ENCODE data around the gene SEL1L3. TPM values are rescaled to one million over a fixed set of nuclear protein-coding genes. Genes with fewer than 3 reads are reported as not detected.

Gene SEL1L3
- total RNA-seq, 1 donor from 2014 or later: 123 TPM

GRCh38 chr4:25844961-25845712, 17.7 kb downstream of the SEL1L3 start:
- no peak for DNase-seq (ENCODE audit: low read depth)
- TF ChIP-seq, protein P1, sequence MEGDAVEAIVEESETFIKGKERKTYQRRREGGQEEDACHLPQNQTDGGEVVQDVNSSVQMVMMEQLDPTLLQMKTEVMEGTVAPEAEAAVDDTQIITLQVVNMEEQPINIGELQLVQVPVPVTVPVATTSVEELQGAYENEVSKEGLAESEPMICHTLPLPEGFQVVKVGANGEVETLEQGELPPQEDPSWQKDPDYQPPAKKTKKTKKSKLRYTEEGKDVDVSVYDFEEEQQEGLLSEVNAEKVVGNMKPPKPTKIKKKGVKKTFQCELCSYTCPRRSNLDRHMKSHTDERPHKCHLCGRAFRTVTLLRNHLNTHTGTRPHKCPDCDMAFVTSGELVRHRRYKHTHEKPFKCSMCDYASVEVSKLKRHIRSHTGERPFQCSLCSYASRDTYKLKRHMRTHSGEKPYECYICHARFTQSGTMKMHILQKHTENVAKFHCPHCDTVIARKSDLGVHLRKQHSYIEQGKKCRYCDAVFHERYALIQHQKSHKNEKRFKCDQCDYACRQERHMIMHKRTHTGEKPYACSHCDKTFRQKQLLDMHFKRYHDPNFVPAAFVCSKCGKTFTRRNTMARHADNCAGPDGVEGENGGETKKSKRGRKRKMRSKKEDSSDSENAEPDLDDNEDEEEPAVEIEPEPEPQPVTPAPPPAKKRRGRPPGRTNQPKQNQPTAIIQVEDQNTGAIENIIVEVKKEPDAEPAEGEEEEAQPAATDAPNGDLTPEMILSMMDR (IDR thresholded peaks at IDR 0.05; ENCODE audit: insufficient read depth, low read length, poor library complexity, severe bottlenecking): no peak
- no peaks in the 10 kb centered on the region for H3K36me3 ChIP-seq (ENCODE audit: control insufficient read depth, insufficient read depth, low read length)
- H3K4me3 ChIP-seq (ENCODE audit: low read depth, low read length): no peak overlapping the region
- no peaks in the 10 kb centered on the region for H3K27me3 ChIP-seq (ENCODE audit: control insufficient read depth, insufficient read depth, low read length)

DNA sequence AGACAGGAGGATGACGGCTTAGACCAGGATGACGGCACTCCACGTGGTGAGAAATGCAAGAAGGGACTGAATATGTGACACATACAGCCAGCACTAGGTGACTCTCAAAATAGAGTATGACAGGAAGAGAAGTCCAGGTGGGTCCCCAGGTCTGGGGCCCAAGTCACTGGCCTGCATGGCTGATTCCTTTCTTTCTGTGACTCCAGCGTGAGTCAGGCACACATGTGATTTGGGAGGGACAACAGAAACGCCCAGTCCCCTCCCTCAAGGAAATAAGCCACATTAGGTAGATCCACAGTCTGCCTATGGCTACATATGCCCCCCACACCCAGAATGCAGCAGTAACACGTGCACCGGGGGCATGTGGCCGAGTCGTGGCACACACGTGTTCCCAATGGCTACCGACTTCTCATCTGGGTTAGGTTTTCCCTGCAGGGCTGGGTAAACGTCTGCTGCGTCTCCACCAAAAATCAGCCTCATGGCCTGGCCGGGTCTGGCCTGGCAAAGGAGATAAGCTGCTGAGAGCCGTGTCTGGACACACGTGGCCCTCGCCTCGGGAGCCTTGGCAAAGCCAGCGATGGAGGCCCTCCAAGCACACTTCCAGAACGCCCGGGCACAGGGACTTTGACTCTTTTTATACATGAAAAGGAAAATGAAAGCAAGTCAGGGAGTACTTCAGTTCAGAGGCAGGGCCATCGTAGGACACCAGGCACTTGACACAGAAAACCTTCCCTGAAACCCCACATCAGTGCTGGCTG, 19.3 kb downstream of the SEL1L3 start:
- DNase-seq (ENCODE audit: low read depth): peak; percentile 19
- TF ChIP-seq, protein P1 (IDR thresholded peaks at IDR 0.05; ENCODE audit: insufficient read depth, low read length, poor library complexity, severe bottlenecking): no peak
- no peaks in the 10 kb centered on the region for H3K27me3 ChIP-seq (ENCODE audit: control insufficient read depth, insufficient read depth, low read length)

GRCh38 chr4:25842229-25842845, 20.5 kb downstream of the SEL1L3 start:
- TF ChIP-seq, protein P1 (IDR thresholded peaks at IDR 0.05; ENCODE audit: insufficient read depth, low read length, poor library complexity, severe bottlenecking): peak; percentile 19
- DNase-seq (ENCODE audit: low read depth): no peak
- H3K27me3 ChIP-seq (ENCODE audit: control insufficient read depth, insufficient read depth, low read length): no peaks in the 10 kb centered on the region
- no peak overlapping the region for H3K4me3 ChIP-seq (ENCODE audit: low read depth, low read length)
- no peaks in the 10 kb centered on the region for H3K36me3 ChIP-seq (ENCODE audit: control insufficient read depth, insufficient read depth, low read length)

More for the DNA sequence above, 19.3 kb downstream of the SEL1L3 start:
- H3K4me3 ChIP-seq (ENCODE audit: low read depth, low read length): no peak overlapping the region
- no peaks in the 10 kb centered on the region for H3K36me3 ChIP-seq (ENCODE audit: control insufficient read depth, insufficient read depth, low read length)

- no peaks in the 10 kb centered on the region for H3K36me3 ChIP-seq (ENCODE audit: control insufficient read depth, insufficient read depth, low read length)
- no peak for DNase-seq (ENCODE audit: low read depth)
- no peak overlapping the region for H3K4me3 ChIP-seq (ENCODE audit: low read depth, low read length)
- H3K27me3 ChIP-seq (ENCODE audit: control insufficient read depth, insufficient read depth, low read length): no peaks in the 10 kb centered on the region
- TF ChIP-seq, protein P1 (IDR thresholded peaks at IDR 0.05; ENCODE audit: insufficient read depth, low read length, poor library complexity, severe bottlenecking): no peak
These were observed 23.1 kb downstream of the SEL1L3 start for GRCh38 chr4:25839687-25840086.

- TF ChIP-seq, protein P1 (IDR thresholded peaks at IDR 0.05; ENCODE audit: insufficient read depth, low read length, poor library complexity, severe bottlenecking): no peak
- no peaks in the 10 kb centered on the region for H3K27me3 ChIP-seq (ENCODE audit: control insufficient read depth, insufficient read depth, low read length)
- H3K36me3 ChIP-seq (ENCODE audit: control insufficient read depth, insufficient read depth, low read length): no peaks in the 10 kb centered on the region
- H3K4me3 ChIP-seq (ENCODE audit: low read depth, low read length): no peak overlapping the region
- DNase-seq (ENCODE audit: low read depth): no peak
These were observed 23.6 kb downstream of the SEL1L3 start for GRCh38 chr4:25839233-25839632.
